Measurements from ENCODE around the gene DMRTC2.

Gene DMRTC2

GRCh38 chr19:41887711-41888382 lies 43.0 kb downstream of the DMRTC2 start:
- no peaks in the 10 kb centered on the region for H3K27me3 ChIP-seq (replicated peaks; ENCODE audit: control insufficient read depth, insufficient read depth, low read length, poor library complexity, severe bottlenecking)
- H3K9me3 ChIP-seq (ENCODE audit: control insufficient read depth, low read length): no peaks in the 10 kb centered on the region
- H3K4me1 ChIP-seq (ENCODE audit: control insufficient read depth, insufficient read depth, low read length, poor library complexity, severe bottlenecking): peaks cover 70% of the 10 kb centered on the region
- H3K36me3 ChIP-seq (ENCODE audit: control insufficient read depth, insufficient read depth, low read length): peaks cover 37% of the 10 kb centered on the region
- DNase-seq: peak; percentile 69 to 82 (median 82)
- peak overlapping the region; percentile 64 for H3K4me3 ChIP-seq (ENCODE audit: insufficient read depth, low read depth, low read length, poor library complexity, severe bottlenecking)
- H3K27ac ChIP-seq (ENCODE audit: insufficient read depth, low read length, poor library complexity, severe bottlenecking): peak overlapping the region; percentile 92

GRCh38 chr19:41888926-41889325 lies 44.1 kb downstream of the DMRTC2 start:
- H3K9me3 ChIP-seq (ENCODE audit: control insufficient read depth, low read length): no peaks in the 10 kb centered on the region
- H3K27me3 ChIP-seq (replicated peaks; ENCODE audit: control insufficient read depth, insufficient read depth, low read length, poor library complexity, severe bottlenecking): no peaks in the 10 kb centered on the region
- peaks cover 73% of the 10 kb centered on the region for H3K4me1 ChIP-seq (ENCODE audit: control insufficient read depth, insufficient read depth, low read length, poor library complexity, severe bottlenecking)
- peak overlapping the region; percentile 92 for H3K27ac ChIP-seq (ENCODE audit: insufficient read depth, low read length, poor library complexity, severe bottlenecking)
- H3K4me3 ChIP-seq (ENCODE audit: insufficient read depth, low read depth, low read length, poor library complexity, severe bottlenecking): no peak overlapping the region
- H3K36me3 ChIP-seq (ENCODE audit: control insufficient read depth, insufficient read depth, low read length): peaks cover 42% of the 10 kb centered on the region
- DNase-seq: no peak

- no peaks in the 10 kb centered on the region for H3K27me3 ChIP-seq (replicated peaks; ENCODE audit: control insufficient read depth, insufficient read depth, low read length, poor library complexity, severe bottlenecking)
- DNase-seq: no peak
- no peak overlapping the region for H3K4me3 ChIP-seq (ENCODE audit: insufficient read depth, low read depth, low read length, poor library complexity, severe bottlenecking)
- peaks cover 51% of the 10 kb centered on the region for H3K36me3 ChIP-seq (ENCODE audit: control insufficient read depth, insufficient read depth, low read length)
- H3K9me3 ChIP-seq (ENCODE audit: control insufficient read depth, low read length): no peaks in the 10 kb centered on the region
- H3K27ac ChIP-seq (ENCODE audit: insufficient read depth, low read length, poor library complexity, severe bottlenecking): peak overlapping the region; percentile 4
- H3K4me1 ChIP-seq (ENCODE audit: control insufficient read depth, insufficient read depth, low read length, poor library complexity, severe bottlenecking): peaks cover 72% of the 10 kb centered on the region
Measured at GRCh38 chr19:41889896-41890295, 45.1 kb downstream of the DMRTC2 start.

- no peak for DNase-seq
- Histone ChIP-seq H3K4me3 (ENCODE audit: insufficient read depth, low read depth, low read length, poor library complexity, severe bottlenecking) (no peak overlapping the region), H3K36me3 (ENCODE audit: control insufficient read depth, insufficient read depth, low read length) (peaks cover 62% of the 10 kb centered on the region), H3K27ac (ENCODE audit: insufficient read depth, low read length, poor library complexity, severe bottlenecking) (no peak overlapping the region), H3K4me1 (ENCODE audit: control insufficient read depth, insufficient read depth, low read length, poor library complexity, severe bottlenecking) (peaks cover 68% of the 10 kb centered on the region), H3K9me3 (ENCODE audit: control insufficient read depth, low read length) (no peaks in the 10 kb centered on the region), H3K27me3 (replicated peaks; ENCODE audit: control insufficient read depth, insufficient read depth, low read length, poor library complexity, severe bottlenecking) (no peaks in the 10 kb centered on the region)
Measured at GRCh38 chr19:41890936-41891335, 46.1 kb downstream of the DMRTC2 start.

GRCh38 chr19:41892173-41892902 lies 47.5 kb downstream of the DMRTC2 start:
- peaks cover 57% of the 10 kb centered on the region for H3K4me1 ChIP-seq (ENCODE audit: control insufficient read depth, insufficient read depth, low read length, poor library complexity, severe bottlenecking)
- H3K27me3 ChIP-seq (replicated peaks; ENCODE audit: control insufficient read depth, insufficient read depth, low read length, poor library complexity, severe bottlenecking): no peaks in the 10 kb centered on the region
- no peak overlapping the region for H3K4me3 ChIP-seq (ENCODE audit: insufficient read depth, low read depth, low read length, poor library complexity, severe bottlenecking)
- H3K27ac ChIP-seq (ENCODE audit: insufficient read depth, low read length, poor library complexity, severe bottlenecking): peak overlapping the region; percentile 45
- no peaks in the 10 kb centered on the region for H3K9me3 ChIP-seq (ENCODE audit: control insufficient read depth, low read length)
- DNase-seq: no peak
- H3K36me3 ChIP-seq (ENCODE audit: control insufficient read depth, insufficient read depth, low read length): peaks cover 74% of the 10 kb centered on the region

- H3K27me3 ChIP-seq (replicated peaks; ENCODE audit: control insufficient read depth, insufficient read depth, low read length, poor library complexity, severe bottlenecking): no peaks in the 10 kb centered on the region
- no peak overlapping the region for H3K4me3 ChIP-seq (ENCODE audit: insufficient read depth, low read depth, low read length, poor library complexity, severe bottlenecking)
- H3K9me3 ChIP-seq (ENCODE audit: control insufficient read depth, low read length): no peaks in the 10 kb centered on the region
- peaks cover 84% of the 10 kb centered on the region for H3K36me3 ChIP-seq (ENCODE audit: control insufficient read depth, insufficient read depth, low read length)
- peaks cover 42% of the 10 kb centered on the region for H3K4me1 ChIP-seq (ENCODE audit: control insufficient read depth, insufficient read depth, low read length, poor library complexity, severe bottlenecking)
- peak overlapping the region; percentile 53 for H3K27ac ChIP-seq (ENCODE audit: insufficient read depth, low read length, poor library complexity, severe bottlenecking)
- no peak for DNase-seq
Measured at GRCh38 chr19:41893899-41894298, 49.1 kb downstream of the DMRTC2 start.

GRCh38 chr19:41894350-41894749 lies 49.5 kb downstream of the DMRTC2 start:
- Histone ChIP-seq H3K4me3 (ENCODE audit: insufficient read depth, low read depth, low read length, poor library complexity, severe bottlenecking) (no peak overlapping the region), H3K9me3 (ENCODE audit: control insufficient read depth, low read length) (no peaks in the 10 kb centered on the region), H3K27ac (ENCODE audit: insufficient read depth, low read length, poor library complexity, severe bottlenecking) (peak overlapping the region; percentile 53), H3K4me1 (ENCODE audit: control insufficient read depth, insufficient read depth, low read length, poor library complexity, severe bottlenecking) (peaks cover 38% of the 10 kb centered on the region), H3K36me3 (ENCODE audit: control insufficient read depth, insufficient read depth, low read length) (peaks cover 84% of the 10 kb centered on the region), H3K27me3 (replicated peaks; ENCODE audit: control insufficient read depth, insufficient read depth, low read length, poor library complexity, severe bottlenecking) (no peaks in the 10 kb centered on the region)
- no peak for DNase-seq

GRCh38 chr19:41895745-41896580 lies 51.1 kb downstream of the DMRTC2 start:
- peaks cover 31% of the 10 kb centered on the region for H3K4me1 ChIP-seq (ENCODE audit: control insufficient read depth, insufficient read depth, low read length, poor library complexity, severe bottlenecking)
- peak overlapping the region; percentile 27 for H3K27ac ChIP-seq (ENCODE audit: insufficient read depth, low read length, poor library complexity, severe bottlenecking)
- H3K27me3 ChIP-seq (replicated peaks; ENCODE audit: control insufficient read depth, insufficient read depth, low read length, poor library complexity, severe bottlenecking): no peaks in the 10 kb centered on the region
- H3K36me3 ChIP-seq (ENCODE audit: control insufficient read depth, insufficient read depth, low read length): peaks cover 85% of the 10 kb centered on the region
- H3K9me3 ChIP-seq (ENCODE audit: control insufficient read depth, low read length): no peaks in the 10 kb centered on the region
- no peak for DNase-seq
- no peak overlapping the region for H3K4me3 ChIP-seq (ENCODE audit: insufficient read depth, low read depth, low read length, poor library complexity, severe bottlenecking)

- H3K36me3 ChIP-seq (ENCODE audit: control insufficient read depth, insufficient read depth, low read length): peaks cover 86% of the 10 kb centered on the region
- DNase-seq: no peak
- no peak overlapping the region for H3K4me3 ChIP-seq (ENCODE audit: insufficient read depth, low read depth, low read length, poor library complexity, severe bottlenecking)
Measured at GRCh38 chr19:41896581-41896942, 51.7 kb downstream of the DMRTC2 start.

GRCh38 chr19:41897181-41897580 lies 52.3 kb downstream of the DMRTC2 start:
- peak overlapping the region; percentile 37 for H3K27ac ChIP-seq (ENCODE audit: insufficient read depth, low read length, poor library complexity, severe bottlenecking)
- peaks cover 86% of the 10 kb centered on the region for H3K36me3 ChIP-seq (ENCODE audit: control insufficient read depth, insufficient read depth, low read length)
- H3K4me1 ChIP-seq (ENCODE audit: control insufficient read depth, insufficient read depth, low read length, poor library complexity, severe bottlenecking): peaks cover 24% of the 10 kb centered on the region
- H3K4me3 ChIP-seq (ENCODE audit: insufficient read depth, low read depth, low read length, poor library complexity, severe bottlenecking): no peak overlapping the region
- H3K27me3 ChIP-seq (replicated peaks; ENCODE audit: control insufficient read depth, insufficient read depth, low read length, poor library complexity, severe bottlenecking): no peaks in the 10 kb centered on the region
- no peaks in the 10 kb centered on the region for H3K9me3 ChIP-seq (ENCODE audit: control insufficient read depth, low read length)
- DNase-seq: no peak

More at GRCh38 chr19:41896581-41896942, 51.7 kb downstream of the DMRTC2 start:
- Histone ChIP-seq H3K27me3 (replicated peaks; ENCODE audit: control insufficient read depth, insufficient read depth, low read length, poor library complexity, severe bottlenecking) (no peaks in the 10 kb centered on the region), H3K27ac (ENCODE audit: insufficient read depth, low read length, poor library complexity, severe bottlenecking) (no peak overlapping the region), H3K9me3 (ENCODE audit: control insufficient read depth, low read length) (no peaks in the 10 kb centered on the region), H3K4me1 (ENCODE audit: control insufficient read depth, insufficient read depth, low read length, poor library complexity, severe bottlenecking) (peaks cover 29% of the 10 kb centered on the region)
